ENCODE results near the gene MCOLN1. TPM values are rescaled to one million over a fixed set of nuclear protein-coding genes. Genes with fewer than 3 reads are reported as not detected.
"Not testable (repeated sequence)": the region's sequence is repeated elsewhere in the genome, so short reads cannot be mapped to it uniquely, and the experiment has no call there.

MCOLN1 gene
- total RNA-seq, 2 donors from 2014 or later, result 9.5 to 11.8 TPM

DNA sequence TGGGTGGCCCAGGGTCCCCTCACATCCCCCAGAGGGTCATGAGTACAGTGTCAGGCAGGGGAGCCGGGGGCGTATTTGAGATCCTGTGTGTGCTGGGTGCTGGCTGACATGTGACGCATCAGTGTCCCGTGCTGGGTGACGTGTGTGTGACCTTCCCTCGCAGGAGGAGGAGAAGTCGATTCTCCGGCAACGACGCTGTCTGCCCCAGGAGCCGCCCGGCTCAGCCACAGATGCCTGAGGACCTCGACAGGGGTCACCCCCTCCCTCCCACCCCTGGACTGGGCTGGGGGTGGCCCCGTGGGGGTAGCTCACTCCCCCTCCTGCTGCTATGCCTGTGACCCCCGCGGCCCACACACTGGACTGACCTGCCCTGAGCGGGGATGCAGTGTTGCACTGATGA, 38.9 kb downstream of the MCOLN1 start:
- H3K27ac Mint-ChIP-seq, result no peak overlapping the region
- no peak overlapping the region for H3K4me3 Mint-ChIP-seq
- no peaks in the 10 kb centered on the region for H3K27me3 Mint-ChIP-seq (ENCODE audit: low read depth)
- no peaks in the 10 kb centered on the region for H3K4me1 Mint-ChIP-seq (ENCODE audit: low read depth)
- peaks cover 5 to 9% of the 10 kb centered on the region in 2 donors for H3K36me3 Mint-ChIP-seq (ENCODE audit: insufficient read depth in 2 of 2)
- no peak for DNase-seq
- no peaks in the 10 kb centered on the region for H3K9me3 Mint-ChIP-seq
- ATAC-seq (replicated peaks in 1 of 2), result no peak

DNA sequence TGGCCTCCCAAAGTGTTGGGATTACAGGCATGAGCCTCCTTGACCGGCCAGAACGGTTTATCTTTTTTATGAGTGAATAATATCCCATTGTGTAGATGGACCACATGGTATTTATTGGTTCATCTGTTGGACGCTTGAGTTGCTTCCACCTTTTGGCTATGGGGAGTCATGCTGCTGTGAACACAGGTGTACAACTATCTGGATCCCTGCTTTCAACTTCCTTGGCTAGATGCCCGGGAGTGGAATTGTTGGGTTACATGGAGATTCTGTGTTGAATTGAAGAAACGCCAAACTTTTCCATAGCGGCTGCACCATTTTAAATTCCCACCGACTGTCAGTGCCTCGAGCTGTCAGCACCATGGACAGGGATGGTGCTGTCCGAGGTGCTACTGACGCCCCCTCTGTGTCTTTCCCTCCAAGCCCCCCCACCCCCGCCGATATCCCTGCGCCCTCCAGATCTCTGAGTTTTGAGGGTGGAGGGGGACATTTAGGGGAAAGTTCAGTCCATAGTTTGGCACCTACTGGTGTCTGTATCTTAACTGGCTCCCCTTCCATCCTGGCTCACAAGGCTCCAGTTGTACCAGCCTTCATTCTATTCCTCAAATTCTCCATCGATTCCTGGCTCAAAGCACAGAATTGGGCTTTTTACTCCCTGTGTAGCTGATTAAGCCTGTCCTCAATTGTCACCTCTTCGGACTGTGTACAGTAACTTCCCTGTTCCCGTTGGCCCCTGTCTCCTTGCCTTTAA, 40.4 kb downstream of the MCOLN1 start:
- Mint-ChIP-seq H3K4me3 (no peak overlapping the region), H3K27me3 (ENCODE audit: low read depth) (no peaks in the 10 kb centered on the region), H3K36me3 (ENCODE audit: insufficient read depth in 2 of 2) (peaks cover 5 to 6% of the 10 kb centered on the region in 2 donors), H3K27ac (no peak overlapping the region), H3K9me3 (no peaks in the 10 kb centered on the region), H3K4me1 (ENCODE audit: low read depth) (no peaks in the 10 kb centered on the region)
- no peak for ATAC-seq (replicated peaks in 1 of 2)
- DNase-seq, result no peak

- ATAC-seq (replicated peaks in 1 of 2), result no peak
- H3K27ac Mint-ChIP-seq, result no peak overlapping the region
- no peaks in the 10 kb centered on the region for H3K27me3 Mint-ChIP-seq (ENCODE audit: low read depth)
- H3K36me3 Mint-ChIP-seq (ENCODE audit: insufficient read depth in 2 of 2), result peaks cover 5 to 6% of the 10 kb centered on the region in 2 donors
- DNase-seq, result no peak
- no peaks in the 10 kb centered on the region for H3K4me1 Mint-ChIP-seq (ENCODE audit: low read depth)
- H3K4me3 Mint-ChIP-seq, result no peak overlapping the region
- H3K9me3 Mint-ChIP-seq, result no peaks in the 10 kb centered on the region
Measured at GRCh38 chr19:7564866-7565265, 42.4 kb downstream of the MCOLN1 start.

GRCh38 chr19:7565332-7565731, 42.9 kb downstream of the MCOLN1 start:
- Mint-ChIP-seq H3K4me3 (no peak overlapping the region), H3K27me3 (ENCODE audit: low read depth) (no peaks in the 10 kb centered on the region), H3K36me3 (ENCODE audit: insufficient read depth in 2 of 2) (peaks cover 1 to 4% of the 10 kb centered on the region in 2 donors), H3K27ac (no peak overlapping the region), H3K4me1 (ENCODE audit: low read depth) (no peaks in the 10 kb centered on the region), H3K9me3 (no peaks in the 10 kb centered on the region)
- no peak for DNase-seq
- no peak for ATAC-seq (replicated peaks in 1 of 2)

DNA sequence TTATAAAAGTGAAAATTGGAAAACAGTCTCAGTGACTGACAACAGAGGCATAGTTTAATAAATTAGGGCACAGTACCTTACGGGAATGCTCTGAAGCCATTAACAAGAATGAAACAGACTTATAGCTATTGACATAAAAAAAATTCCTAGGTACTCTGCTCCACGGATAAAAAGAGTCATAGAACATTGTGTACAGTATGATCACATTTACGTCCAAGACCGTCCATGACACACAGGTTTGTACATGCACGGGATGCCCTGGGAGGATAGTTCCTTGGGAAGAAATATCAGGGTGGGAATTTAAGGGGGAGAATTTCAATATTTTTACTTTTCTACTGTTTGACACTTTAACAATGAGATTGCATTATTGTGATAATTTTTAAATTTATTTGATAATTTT, 48.3 kb downstream of the MCOLN1 start:
- Mint-ChIP-seq H3K4me3 (no peak overlapping the region), H3K9me3 (no peaks in the 10 kb centered on the region), H3K27me3 (ENCODE audit: low read depth) (no peaks in the 10 kb centered on the region), H3K36me3 (ENCODE audit: insufficient read depth in 2 of 2) (no peaks in the 10 kb centered on the region), H3K4me1 (ENCODE audit: low read depth) (no peaks in the 10 kb centered on the region), H3K27ac (no peak overlapping the region)
- DNase-seq, result no peak
- no peak for ATAC-seq (replicated peaks in 1 of 2)

DNA sequence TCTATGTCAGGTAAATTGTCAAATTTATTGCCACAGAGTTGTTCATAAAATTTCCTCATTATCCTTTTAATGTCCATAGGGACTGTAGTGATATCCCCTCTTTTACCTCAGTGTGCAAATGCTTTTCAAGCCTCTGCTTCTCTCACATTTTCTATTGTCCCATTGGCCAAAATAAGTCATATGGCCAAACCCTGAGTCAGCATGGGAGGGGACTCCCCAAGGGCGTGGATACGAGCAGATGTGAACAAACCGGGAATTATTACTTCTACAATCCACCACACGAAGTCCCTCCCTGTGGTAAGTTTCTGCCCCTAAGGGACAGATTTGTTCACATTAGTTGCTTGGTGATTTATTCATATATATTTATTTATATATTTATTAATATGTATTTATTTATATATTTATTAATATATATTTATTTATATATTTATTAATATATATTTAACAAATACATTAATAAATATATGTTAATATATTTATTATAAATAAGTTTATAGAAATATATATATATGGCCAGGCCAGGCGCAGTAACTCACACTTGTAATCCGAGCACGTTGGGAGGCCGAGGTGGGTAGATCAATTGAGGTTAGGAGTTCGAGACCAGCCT, 53.1 kb downstream of the MCOLN1 start:
- H3K4me3 Mint-ChIP-seq, result no peak overlapping the region
- no peaks in the 10 kb centered on the region for H3K4me1 Mint-ChIP-seq (ENCODE audit: low read depth)
- no peak overlapping the region for H3K27ac Mint-ChIP-seq
- H3K9me3 Mint-ChIP-seq, result no peaks in the 10 kb centered on the region
- no peaks in the 10 kb centered on the region for H3K36me3 Mint-ChIP-seq (ENCODE audit: insufficient read depth in 2 of 2)
- no peak for ATAC-seq (replicated peaks in 1 of 2)
- no peak for DNase-seq
- peaks cover 10% of the 10 kb centered on the region for H3K27me3 Mint-ChIP-seq (ENCODE audit: low read depth)

GRCh38 chr19:7577422-7577821, 55.0 kb downstream of the MCOLN1 start:
- not testable (repeated sequence) for H3K4me3 Mint-ChIP-seq; DNase-seq; ATAC-seq (replicated peaks in 1 of 2); H3K27ac Mint-ChIP-seq; H3K4me1 Mint-ChIP-seq (ENCODE audit: low read depth); H3K9me3 Mint-ChIP-seq; H3K36me3 Mint-ChIP-seq (ENCODE audit: insufficient read depth in 2 of 2)
- H3K27me3 Mint-ChIP-seq (ENCODE audit: low read depth), result peaks cover 10% of the 10 kb centered on the region

- no peak overlapping the region for H3K27ac Mint-ChIP-seq
Measured at GRCh38 chr19:7578127-7578526, 55.7 kb downstream of the MCOLN1 start.

GRCh38 chr19:7579182-7579581, 56.8 kb downstream of the MCOLN1 start:
- H3K36me3 Mint-ChIP-seq (ENCODE audit: insufficient read depth in 2 of 2), result no peaks in the 10 kb centered on the region
- H3K4me3 Mint-ChIP-seq, result no peak overlapping the region
- ATAC-seq (replicated peaks in 1 of 2) (no peak), DNase-seq (no peak)
- H3K27ac Mint-ChIP-seq, result no peak overlapping the region
- H3K4me1 Mint-ChIP-seq (ENCODE audit: low read depth), result no peaks in the 10 kb centered on the region
- H3K27me3 Mint-ChIP-seq (ENCODE audit: low read depth), result peaks cover 10% of the 10 kb centered on the region
- no peaks in the 10 kb centered on the region for H3K9me3 Mint-ChIP-seq

More at GRCh38 chr19:7578127-7578526, 55.7 kb downstream of the MCOLN1 start:
- H3K4me1 Mint-ChIP-seq (ENCODE audit: low read depth), result no peaks in the 10 kb centered on the region
- H3K36me3 Mint-ChIP-seq (ENCODE audit: insufficient read depth in 2 of 2), result no peaks in the 10 kb centered on the region
- no peaks in the 10 kb centered on the region for H3K9me3 Mint-ChIP-seq
- DNase-seq (no peak), ATAC-seq (replicated peaks in 1 of 2) (no peak)
- peaks cover 10% of the 10 kb centered on the region for H3K27me3 Mint-ChIP-seq (ENCODE audit: low read depth)
- no peak overlapping the region for H3K4me3 Mint-ChIP-seq

GRCh38 chr19:7582446-7582845, 60.0 kb downstream of the MCOLN1 start:
- H3K27ac Mint-ChIP-seq, result no peak overlapping the region
- H3K4me1 Mint-ChIP-seq (ENCODE audit: low read depth), result no peaks in the 10 kb centered on the region
- no peaks in the 10 kb centered on the region for H3K36me3 Mint-ChIP-seq (ENCODE audit: insufficient read depth in 2 of 2)
- H3K9me3 Mint-ChIP-seq, result no peaks in the 10 kb centered on the region
- H3K27me3 Mint-ChIP-seq (ENCODE audit: low read depth), result peaks cover under 1% of the 10 kb centered on the region
- H3K4me3 Mint-ChIP-seq, result no peak overlapping the region
- no peak for DNase-seq
- no peak for ATAC-seq (replicated peaks in 1 of 2)

Other genes starting within 250 kb of the MCOLN1 start
- 1 to 10 TPM; 8.7 TPM for gene INSR, start 228.2 kb upstream of the MCOLN1 start, total RNA-seq
- gene ARHGEF18, start 173.7 kb upstream of the MCOLN1 start, total RNA-seq, result 10 to 100 TPM; 32.8 to 42.7 TPM
- gene PEX11G, start 33.6 kb upstream of the MCOLN1 start, total RNA-seq, result 1 to 10 TPM; 1.1 to 3.4 TPM
- gene ZNF358, start 6.5 kb upstream of the MCOLN1 start, total RNA-seq, result 10 to 100 TPM; 13.6 to 14.1 TPM
- 100 to 1,000 TPM; 102 to 144 TPM for gene PNPLA6, start 13.1 kb downstream of the MCOLN1 start, total RNA-seq
- 1 to 10 TPM; 1.7 to 2.0 TPM for gene CAMSAP3, start 73.2 kb downstream of the MCOLN1 start, total RNA-seq
- 10 to 100 TPM; 53.3 to 59.3 TPM for gene XAB2, start 106.9 kb downstream of the MCOLN1 start, total RNA-seq
- gene PET100, start 107.2 kb downstream of the MCOLN1 start, total RNA-seq, result 10 to 100 TPM; 65.5 to 74.0 TPM
- 1 to 10 TPM; 1.9 to 2.2 TPM for gene PCP2, start 111.1 kb downstream of the MCOLN1 start, total RNA-seq
- gene STXBP2, start 114.5 kb downstream of the MCOLN1 start, total RNA-seq, result 100 to 1,000 TPM; 132 TPM
- not detected for gene RETN, start 146.4 kb downstream of the MCOLN1 start, total RNA-seq
- gene MCEMP1, start 154.5 kb downstream of the MCOLN1 start, total RNA-seq, result not detected
- 10 to 100 TPM; 73.0 to 78.2 TPM for gene TRAPPC5, start 158.2 kb downstream of the MCOLN1 start, total RNA-seq
- gene FCER2, start 179.5 kb downstream of the MCOLN1 start, total RNA-seq, result 1 to 10 TPM; 2.3 to 7.7 TPM
- gene CLEC4G, start 209.5 kb downstream of the MCOLN1 start, total RNA-seq, result not detected
- not detected for gene CD209, start 224.9 kb downstream of the MCOLN1 start, total RNA-seq
- gene CLEC4M, start 240.6 kb downstream of the MCOLN1 start, total RNA-seq, result not detected